OCI-LY1 (cell line): ENCODE measurements around the gene KLHL26.

Source experiments
- EZH2 ChIP-seq: fragments of 200-600 bp; sonication (generic), shearing (Covaris generic); IDR thresholded peaks from 2 replicates; pipeline ENCODE4 v1.8.0; 2017; ENCODE audit warnings: borderline replicate concordance, mixed run types, mild to moderate bottlenecking, antibody characterized with exemption, low read length, moderate library complexity, mixed read lengths
- TF ChIP-seq, protein P1 (sequence below): fragments of 200-600 bp; sonication (generic), shearing (Covaris generic); IDR thresholded peaks from 2 replicates; pipeline ENCODE4 v1.5.1; 2017; ENCODE audit warnings: mild to moderate bottlenecking, antibody characterized with exemption, low read length, moderate library complexity, mixed read lengths

DNA sequence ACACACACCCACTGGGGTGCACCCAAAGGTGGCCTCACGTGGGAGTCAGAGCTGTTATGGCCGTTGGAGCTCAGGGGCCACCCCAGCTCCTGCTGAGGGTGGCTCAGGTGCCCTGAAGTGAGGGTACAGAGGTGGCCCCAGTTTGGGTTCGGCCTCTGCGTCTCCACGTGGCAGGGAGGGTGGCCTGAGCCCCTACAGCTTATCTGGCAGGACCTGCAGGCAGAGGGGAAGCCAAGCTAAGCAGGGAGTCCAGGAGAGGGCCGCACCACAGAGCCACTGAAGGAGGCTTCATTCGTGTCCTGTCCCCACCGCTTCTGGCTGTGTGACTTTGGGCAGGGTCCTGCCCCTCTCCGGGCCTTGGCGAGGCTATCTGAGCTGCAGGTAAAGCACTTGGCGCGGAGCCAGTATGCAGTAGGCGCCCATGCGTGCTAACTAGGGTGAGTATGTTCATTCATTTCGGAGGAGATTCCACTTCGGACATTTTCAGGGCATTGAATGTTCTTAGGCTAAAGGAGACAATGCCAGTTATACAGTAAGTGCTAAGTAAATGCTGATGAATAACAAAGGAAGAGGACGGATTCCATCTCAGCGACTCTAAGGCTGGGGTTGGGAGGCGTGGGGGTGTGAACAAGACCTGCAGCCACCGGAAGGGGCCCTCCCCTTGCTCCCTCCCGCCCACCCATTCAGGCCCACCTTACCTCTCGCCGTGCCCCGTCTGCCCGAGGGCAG, 43.3 kb upstream of the KLHL26 start:
- TF ChIP-seq, protein P1, sequence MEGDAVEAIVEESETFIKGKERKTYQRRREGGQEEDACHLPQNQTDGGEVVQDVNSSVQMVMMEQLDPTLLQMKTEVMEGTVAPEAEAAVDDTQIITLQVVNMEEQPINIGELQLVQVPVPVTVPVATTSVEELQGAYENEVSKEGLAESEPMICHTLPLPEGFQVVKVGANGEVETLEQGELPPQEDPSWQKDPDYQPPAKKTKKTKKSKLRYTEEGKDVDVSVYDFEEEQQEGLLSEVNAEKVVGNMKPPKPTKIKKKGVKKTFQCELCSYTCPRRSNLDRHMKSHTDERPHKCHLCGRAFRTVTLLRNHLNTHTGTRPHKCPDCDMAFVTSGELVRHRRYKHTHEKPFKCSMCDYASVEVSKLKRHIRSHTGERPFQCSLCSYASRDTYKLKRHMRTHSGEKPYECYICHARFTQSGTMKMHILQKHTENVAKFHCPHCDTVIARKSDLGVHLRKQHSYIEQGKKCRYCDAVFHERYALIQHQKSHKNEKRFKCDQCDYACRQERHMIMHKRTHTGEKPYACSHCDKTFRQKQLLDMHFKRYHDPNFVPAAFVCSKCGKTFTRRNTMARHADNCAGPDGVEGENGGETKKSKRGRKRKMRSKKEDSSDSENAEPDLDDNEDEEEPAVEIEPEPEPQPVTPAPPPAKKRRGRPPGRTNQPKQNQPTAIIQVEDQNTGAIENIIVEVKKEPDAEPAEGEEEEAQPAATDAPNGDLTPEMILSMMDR: no peak
- TF ChIP-seq EZH2: no peak
